Stimulated activated CD8-positive, alpha-beta memory T cell treated with anti-CD3 and anti-CD28 coated beads, Interleukin-15, amount 100 ng/mL, for 4 hours (primary cell): ENCODE results near the gene PTPN6.
A peak's percentile ranks its signal among the peaks of the same experiment; 100 is the strongest.

Source experiments
- DNase-seq, 2 donors: peaks; one replicate each; pipeline ENCODE4 v3.0.0-alpha.2; 2020; ENCODE audit warnings: low read depth in 2 of 2

The PTPN6 gene

DNA sequence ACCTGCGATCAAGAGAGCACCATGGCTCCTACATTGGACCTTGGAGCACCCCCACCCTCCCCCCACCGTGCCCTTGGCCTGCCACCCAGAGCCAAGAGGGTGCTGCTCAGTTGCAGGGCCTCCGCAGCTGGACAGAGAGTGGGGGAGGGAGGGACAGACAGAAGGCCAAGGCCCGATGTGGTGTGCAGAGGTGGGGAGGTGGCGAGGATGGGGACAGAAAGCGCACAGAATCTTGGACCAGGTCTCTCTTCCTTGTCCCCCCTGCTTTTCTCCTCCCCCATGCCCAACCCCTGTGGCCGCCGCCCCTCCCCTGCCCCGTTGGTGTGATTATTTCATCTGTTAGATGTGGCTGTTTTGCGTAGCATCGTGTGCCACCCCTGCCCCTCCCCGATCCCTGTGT is 9.4 kb upstream of the PTPN6 start:
- DNase-seq, result no peak

DNA sequence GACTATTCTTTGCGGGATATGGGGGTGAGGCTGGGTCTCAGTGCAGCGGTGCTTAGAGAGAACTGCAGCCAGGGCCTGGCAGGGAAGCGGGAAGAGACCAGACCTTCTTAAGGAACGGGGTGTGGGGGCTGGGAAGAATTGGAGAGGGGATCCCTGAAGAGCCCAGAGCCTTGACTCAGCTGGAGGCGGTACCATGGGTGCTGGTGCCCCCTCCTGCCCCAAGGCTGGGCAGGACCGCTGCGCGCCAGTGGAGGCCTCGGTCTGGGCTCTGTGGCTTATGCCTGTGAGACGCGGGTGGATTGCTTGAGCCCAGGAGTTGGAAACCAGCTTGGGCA is 8.9 kb upstream of the PTPN6 start:
- DNase-seq, result no peak

DNA sequence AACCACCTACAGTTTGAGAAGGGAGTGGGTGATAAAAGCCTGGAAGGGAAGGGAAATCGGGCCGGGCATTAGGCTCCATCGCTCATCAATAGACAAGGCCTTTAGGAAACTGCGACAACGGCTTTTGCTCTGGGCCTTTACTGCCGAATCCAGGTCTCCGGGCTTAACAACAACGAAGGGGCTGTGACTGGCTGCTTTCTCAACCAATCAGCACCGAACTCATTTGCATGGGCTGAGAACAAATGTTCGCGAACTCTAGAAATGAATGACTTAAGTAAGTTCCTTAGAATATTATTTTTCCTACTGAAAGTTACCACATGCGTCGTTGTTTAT is 7.8 kb upstream of the PTPN6 start:
- DNase-seq, result no peak

DNA sequence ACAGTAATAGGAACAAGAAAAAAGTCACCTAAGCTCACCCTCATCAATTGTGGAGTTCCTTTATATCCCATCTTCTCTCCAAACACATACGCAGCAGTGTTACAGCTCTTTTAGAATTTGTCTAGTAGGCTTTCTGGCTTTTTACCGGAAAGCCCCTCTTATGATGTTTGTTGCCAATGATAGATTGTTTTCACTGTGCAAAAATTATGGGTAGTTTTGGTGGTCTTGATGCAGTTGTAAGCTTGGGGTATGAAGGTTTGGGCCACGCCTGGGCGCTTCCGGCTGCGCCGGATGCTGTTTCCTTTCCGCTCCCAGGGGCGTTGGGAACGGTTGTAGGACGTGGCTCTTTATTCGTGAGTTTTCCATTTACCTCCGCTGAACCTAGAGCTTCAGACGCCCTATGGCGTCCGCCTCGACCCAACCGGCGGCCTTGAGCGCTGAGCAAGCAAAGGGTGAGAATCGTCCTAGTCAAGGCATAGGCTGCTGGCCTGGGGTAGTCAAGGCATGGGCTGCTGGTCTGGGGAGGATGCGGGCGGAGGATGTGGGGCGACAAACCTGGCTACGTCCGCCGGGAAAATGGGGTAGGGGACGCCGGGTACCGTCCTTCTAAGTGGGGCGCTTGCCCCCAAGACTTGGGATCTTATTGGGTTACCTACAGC is 7.3 kb upstream of the PTPN6 start, which contains the start of the genes C12orf57 and RNU7-1:
Gene C12orf57 (plus strand): TSS at position 301 of the 659 bp plus-strand sequence. CDS start 100 bp downstream, at position 401.
Gene RNU7-1 (plus strand): TSS at position 95 of the 659 bp plus-strand sequence.
- DNase-seq, result no peak

DNA sequence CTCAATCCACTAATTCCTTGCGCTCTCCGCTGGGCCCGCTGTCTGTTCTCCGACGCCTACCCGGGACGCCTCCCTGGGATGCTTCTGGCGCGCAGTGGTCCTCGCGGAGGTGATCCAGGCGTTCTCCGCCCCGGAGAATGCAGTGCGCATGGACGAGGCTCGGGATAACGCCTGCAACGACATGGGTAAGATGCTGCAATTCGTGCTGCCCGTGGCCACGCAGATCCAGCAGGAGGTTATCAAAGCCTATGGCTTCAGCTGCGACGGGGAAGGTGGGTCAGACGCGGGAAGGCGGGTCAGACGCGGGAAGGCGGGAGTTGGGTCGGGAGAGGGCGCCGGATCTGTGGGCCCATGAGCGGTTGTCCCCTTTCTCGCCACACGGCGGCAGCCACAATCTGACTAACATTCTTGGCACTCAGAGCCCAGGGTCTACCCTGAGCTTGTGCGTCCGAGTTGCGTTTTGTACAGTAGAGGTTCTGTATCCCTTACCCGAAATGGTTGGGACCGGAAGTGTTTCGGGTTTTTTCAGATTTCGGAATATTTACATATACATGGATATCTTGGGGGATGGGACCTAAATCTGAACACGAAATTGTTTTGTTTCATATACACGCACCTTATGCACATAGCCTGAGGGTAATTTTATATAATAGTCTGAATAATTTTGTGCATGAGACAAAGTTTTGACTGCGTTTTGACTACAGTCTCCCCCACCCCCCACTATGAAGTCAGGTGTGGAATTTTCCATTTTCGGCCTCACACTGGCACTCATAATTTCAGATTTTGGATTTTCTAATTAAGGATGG is 6.6 kb upstream of the PTPN6 start:
- DNase-seq, result peak; percentile 67 to 74

DNA sequence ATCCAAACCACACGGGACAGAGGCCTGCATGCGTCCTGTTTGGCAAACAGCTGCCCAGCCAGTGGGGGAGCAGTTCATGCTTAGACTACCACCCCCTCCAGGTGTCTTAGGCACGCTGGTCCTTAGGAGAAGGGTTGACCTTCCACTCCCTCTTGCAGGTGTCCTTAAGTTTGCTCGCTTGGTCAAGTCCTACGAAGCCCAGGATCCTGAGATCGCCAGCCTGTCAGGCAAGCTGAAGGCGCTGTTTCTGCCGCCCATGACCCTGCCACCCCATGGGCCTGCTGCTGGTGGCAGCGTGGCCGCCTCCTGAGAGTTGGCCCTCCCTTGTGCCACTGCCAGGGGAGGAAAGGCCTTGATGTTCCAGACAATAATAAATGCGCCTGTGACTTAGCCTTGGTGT is 5.5 kb upstream of the PTPN6 start:
- no peak for DNase-seq

DNA sequence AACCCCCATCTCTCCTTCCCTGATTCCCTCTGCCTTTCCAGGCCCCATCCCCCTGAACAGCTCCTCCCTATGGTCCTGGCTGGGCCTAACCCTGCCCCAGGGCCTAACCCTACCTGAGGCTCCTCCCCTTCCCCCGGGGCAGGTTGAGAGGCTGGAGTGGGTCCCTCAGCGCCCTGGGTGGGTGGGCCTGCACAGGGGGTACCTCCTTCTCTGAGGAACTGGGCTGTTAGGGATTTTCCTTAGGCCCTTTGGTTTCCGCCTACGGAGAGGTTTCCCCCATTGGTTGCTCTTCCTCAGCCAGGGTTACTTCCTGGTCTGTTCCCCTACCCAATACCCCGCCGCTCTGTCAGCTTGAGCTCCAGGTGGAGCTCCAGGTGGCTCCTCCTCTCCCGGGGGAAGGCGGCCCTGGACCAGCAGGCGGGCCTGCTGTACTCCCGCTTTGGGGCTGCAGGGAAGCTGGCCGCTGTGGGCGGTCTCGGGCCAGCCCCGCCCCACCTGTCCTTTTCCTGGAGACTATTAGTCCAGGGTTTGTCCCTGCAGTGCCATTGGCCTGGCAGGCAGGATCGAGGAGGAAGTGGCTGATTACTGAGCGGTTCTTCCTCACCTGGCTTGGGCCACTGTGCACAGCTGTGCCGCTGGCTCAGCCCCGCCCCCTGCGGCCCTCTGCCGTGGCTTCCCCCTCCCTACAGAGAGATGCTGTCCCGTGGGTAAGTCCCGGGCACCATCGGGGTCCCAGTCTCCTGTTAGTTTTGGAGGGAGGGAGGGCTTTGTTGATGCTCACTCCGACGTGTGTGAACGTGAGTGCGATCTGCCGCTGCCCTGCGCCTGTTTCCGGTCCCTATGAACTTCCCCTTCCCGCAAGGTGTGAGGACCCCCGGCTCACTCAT is 4.9 kb upstream of the PTPN6 start:
- DNase-seq, result no peak

DNA sequence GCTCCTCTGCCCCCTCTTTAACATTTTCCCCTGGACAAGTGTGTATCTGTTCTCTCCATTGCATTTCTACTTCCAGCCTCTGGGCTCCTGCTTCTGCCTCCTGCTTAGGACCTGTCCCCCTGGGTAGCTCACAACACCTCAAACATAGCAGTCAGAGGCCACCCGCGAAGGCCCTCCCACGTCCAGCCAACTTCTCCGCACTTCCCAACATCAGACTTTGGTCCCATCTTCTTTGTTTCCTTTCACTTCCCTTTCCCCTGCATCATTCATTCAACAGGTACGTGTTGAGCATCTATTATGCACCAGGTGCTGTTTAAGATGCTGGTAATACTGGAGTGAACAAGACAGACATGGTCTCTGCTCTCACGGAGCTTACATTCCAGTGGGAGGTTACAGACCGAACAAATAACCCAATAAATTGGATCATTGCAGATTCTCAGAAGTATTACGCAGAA is 4.2 kb upstream of the PTPN6 start:
- no peak for DNase-seq

DNA sequence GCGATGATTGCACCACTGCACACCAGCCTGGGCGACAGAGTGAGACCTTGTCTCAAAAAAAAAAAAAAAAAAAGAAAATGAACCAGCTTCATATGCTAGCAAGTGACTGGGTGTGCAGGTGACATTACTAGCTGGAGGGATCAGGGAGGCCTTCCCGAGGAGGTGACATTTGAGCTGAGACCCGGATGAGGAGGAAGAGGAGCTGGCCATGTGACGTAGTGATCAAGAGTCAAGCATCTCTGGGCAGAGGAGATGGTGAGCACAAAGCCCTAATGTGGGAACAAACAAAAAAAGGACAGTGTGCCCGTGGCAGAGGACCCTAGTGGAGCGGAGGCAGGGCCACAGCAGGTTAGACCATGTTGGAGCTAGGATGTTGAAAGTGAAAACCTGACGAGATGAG is 3.5 kb upstream of the PTPN6 start:
- DNase-seq, result no peak

DNA sequence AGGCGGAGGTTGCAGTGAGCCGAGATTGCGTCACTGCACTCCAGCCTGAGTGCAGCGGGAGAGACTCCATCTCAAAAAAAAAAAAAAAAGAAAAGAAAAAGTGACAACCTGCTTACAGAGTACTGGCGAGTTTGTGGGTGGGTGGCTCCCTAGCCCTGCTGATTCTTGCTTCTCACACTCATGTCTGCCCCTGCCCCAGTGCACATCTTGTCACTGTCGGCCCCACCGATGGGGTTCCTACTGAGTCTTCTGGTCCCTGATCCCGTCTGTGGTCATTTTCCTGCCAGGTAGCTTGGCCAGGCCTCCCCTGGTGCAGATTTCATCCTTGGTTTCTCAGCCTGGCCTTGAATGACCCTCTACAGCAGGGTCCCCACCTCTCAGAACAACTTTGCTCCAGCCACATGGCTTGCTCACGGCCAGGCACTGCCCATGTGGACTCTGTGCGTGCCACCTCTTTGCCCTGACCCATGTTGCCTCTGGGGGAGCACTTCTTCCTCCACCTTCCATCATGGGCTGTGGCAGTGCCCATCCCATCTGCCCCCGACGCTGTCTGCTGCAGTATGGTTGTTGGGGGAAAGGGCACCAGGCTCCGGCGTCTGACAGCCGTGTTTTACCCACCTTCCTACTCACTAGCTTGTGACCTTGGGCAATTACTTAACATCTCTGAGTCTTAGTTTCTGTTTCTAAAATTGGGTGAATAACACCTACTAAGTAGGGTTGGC is 2.1 kb upstream of the PTPN6 start:
- no peak for DNase-seq

DNA sequence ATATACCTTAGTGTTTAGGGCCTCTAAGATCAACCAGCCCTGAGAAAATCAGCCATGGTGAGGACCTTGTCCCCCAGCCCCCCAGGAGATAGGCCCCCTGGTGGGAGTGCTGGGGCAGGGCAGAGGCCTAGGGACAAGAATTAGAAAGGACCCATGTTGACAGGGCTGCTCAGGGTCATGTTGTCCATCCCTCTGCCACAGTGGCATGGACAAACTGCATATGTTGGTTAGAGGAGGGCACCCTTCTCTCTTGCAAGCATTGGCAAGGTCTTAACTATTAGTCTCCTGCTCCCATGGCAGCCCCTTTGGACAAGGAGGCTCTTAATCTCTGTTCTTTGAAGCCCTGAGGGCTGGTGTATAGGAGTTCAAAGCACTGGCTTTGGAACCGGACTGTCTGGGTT is 755 bp upstream of the PTPN6 start:
- DNase-seq, result no peak

DNA sequence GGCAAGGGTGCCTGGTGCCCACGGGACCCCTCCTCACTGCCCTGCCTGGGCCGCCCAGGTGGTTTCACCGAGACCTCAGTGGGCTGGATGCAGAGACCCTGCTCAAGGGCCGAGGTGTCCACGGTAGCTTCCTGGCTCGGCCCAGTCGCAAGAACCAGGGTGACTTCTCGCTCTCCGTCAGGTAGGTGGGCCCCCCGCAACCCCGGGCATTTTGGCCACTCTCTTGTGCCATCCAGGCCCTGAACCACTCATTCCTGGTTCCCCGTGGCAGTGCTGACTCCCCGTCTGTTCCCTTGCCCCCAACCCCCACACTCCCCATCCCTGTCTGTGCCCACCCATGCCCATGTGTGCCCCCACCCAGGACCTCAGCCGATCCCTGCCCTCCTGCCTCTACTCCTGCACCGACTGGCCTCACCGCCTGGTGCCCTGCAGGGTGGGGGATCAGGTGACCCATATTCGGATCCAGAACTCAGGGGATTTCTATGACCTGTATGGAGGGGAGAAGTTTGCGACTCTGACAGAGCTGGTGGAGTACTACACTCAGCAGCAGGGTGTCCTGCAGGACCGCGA is 480 bp downstream of the PTPN6 start:
- no peak for DNase-seq

DNA sequence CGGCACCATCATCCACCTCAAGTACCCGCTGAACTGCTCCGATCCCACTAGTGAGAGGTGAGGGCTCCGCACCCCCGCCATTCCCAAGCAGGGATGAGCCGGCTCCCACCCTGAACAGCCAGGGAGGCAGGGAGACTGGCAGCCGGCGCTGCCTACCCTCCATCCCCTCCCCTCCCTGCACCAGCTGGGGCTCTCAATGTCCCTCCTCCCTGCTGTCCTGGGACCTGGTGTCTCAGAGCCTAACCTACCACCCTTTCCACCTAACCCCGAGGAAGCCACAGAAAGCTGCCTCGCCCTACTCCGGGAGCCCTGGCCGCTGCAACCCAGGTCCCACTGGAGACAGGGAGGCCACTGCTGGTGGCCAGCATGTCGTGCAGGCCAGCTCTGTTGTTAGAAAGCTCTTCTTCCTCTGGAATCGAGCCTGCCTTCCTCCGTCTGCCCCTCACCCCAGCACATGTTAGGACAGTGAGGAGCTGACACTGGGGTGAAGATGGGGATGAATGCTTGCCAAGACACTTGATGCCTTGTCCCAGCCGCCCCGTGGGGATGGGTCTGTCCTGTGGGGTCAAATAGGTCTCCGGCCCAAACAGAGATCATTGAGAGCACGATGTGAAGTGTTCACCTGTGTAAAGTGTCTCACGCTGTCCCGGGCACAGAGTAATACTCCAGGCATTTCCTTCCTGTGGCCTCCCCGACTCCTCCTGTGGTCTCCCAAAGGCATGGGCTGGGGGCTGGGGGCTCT is 1.1 kb downstream of the PTPN6 start:
- no peak for DNase-seq

DNA sequence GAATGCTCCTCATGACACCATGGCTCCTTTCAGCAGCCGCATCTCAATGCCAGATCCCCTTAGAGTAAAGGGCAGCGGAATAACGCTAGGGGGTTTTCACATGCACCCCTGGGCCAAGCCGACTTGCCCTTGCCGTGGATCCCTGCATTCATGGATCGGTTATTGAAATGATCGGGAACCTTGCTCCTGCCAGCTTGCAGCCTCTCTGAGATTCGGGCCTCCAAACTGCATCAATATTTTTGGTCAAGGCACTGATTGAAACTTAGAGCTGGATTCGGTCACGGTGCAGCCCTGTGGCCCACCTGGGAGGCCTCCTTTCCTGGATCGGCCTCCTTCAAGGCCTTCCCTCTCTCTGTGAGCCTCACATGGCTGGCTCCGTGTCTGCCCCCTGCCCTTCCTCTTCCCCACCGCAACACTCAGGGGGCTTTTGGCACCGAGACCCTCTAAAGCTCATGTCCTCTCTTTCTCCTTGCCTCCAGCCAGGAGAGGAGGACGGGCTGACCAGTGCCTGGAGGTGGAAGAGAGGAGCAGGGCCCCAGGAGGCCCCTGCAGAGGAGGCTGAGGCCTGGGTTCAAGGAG is 1.8 kb downstream of the PTPN6 start:
- DNase-seq, result no peak

DNA sequence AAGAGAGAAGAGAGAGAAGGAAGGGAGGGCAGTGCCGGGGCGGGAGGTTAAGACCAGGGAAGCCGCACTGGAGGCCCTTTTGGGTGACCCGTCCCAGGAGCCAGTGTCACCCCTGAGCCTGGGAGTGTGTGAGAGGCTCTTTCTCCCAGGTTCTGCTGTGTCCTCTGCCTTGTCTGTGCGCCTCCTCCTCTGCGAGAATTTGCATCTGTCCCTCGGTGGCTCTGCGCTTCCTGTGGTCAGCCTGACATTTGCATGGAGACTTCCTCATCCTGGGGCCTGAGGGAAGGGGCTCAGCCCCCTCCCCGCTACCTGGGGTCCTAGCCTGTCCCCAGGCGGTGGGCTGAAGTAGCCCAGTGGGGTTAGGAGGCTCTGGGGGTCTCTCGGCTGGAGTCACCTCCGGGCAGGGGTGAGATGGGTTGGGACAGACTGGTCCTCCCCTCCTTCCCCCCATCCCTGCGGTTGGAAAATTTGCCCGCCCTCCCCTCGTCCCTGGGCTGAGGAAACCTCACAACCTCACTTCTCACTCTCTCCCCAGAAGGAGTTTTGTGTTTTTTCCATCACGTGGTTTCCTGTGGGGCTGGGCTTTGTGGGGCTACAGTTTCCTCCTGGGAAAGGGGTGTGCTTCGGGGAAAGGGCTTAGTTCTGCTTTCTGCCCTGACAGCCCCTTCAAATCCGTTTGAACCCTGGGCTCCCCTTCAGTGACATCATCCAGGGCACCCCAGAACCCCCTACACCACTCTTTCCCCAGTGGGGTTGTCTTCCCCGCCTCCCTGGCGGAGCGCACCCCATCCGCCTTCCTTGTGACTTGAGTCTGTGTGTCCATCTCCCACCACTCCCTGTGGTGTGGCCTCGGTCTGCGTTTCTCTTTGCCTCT is 2.5 kb downstream of the PTPN6 start:
- DNase-seq, result peak; percentile 72 to 88

DNA sequence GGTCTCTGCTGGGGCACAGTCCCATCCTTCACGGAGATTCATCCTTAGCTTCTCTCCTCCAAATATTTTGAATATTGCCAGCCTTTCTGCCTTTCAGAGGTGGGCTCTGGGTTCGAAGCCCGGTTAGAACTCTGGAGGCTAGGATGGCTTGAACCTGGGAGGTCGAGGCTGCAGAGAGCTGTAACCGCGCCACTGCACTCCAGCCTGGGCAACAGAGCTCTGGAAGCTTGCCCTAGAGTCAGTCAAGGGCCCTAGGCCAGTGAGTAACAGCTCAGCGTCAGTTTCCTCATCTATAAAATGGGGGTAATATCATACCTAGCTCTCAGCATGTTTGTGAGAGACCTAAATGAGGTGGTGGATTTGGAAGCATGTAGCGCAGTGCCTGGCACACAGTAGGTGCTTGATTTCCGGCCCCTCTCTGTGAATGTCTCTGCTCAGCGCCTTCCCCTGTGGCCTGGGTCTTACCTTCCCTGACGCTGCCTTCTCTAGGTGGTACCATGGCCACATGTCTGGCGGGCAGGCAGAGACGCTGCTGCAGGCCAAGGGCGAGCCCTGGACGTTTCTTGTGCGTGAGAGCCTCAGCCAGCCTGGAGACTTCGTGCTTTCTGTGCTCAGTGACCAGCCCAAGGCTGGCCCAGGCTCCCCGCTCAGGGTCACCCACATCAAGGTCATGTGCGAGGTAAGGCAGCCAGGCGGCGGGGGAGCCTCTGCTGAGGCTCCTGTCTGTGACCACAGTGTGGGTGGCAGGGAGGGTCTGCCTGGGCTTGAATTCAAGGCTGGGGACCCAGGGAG is 3.4 kb downstream of the PTPN6 start:
- DNase-seq, result no peak

DNA sequence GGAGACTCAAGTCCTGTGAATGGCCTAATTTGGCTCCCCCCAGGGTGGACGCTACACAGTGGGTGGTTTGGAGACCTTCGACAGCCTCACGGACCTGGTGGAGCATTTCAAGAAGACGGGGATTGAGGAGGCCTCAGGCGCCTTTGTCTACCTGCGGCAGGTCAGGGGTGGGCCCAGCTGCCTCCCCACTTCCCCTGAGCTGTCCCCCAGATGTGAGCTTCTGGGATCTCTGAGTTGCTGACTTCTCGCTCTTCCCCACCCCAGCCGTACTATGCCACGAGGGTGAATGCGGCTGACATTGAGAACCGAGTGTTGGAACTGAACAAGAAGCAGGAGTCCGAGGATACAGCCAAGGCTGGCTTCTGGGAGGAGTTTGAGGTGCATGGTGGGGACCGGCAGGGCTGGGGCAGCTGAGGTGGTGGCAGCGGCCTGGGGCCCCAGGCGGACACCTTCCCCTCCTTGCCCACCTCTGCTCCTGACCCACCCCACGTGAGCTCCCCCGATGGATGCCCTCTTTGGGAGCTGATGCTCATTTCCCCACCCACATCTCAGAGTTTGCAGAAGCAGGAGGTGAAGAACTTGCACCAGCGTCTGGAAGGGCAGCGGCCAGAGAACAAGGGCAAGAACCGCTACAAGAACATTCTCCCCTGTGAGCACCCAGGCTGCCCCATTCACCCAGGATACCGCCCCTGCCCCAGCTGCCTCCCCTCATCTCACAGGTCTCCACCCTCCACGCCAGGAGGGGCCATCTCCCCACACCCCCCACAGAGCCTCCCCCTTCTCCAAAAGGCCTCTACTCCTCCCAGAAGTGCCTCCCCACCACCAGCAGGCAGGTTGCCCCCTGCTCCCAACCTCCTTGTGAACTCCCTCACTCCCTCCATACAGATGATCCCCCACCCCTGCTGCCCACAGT is 4.2 kb downstream of the PTPN6 start:
- no peak for DNase-seq
